ENCODE measurements around the gene PTBP3.

GRCh38 chr9:112184221-112184620, 149.2 kb downstream of the PTBP3 start:
- TF ChIP-seq POLR2A (IDR thresholded peaks at IDR 0.05; ENCODE audit: low read depth, low read length) (no peak), POLR2AphosphoS5 (IDR thresholded peaks at IDR 0.05; ENCODE audit: low read depth, low read length) (no peak)

All from GM12892 (cell line).